ENCODE data around the gene RAB8A.
"Not testable (repeated sequence)": the region's sequence is repeated elsewhere in the genome, so short reads cannot be mapped to it uniquely, and the experiment has no call there.

Gene RAB8A

GRCh38 chr19:16112778-16113177 is 1.1 kb downstream of the RAB8A start:
- DNase-seq (ENCODE audit: low read depth in 3 of 3), result no peak

GRCh38 chr19:16113727-16114126 is 2.0 kb downstream of the RAB8A start:
- no peak for DNase-seq (ENCODE audit: low read depth in 3 of 3)

GRCh38 chr19:16115301-16116039 is 3.8 kb downstream of the RAB8A start:
- no peak for DNase-seq (ENCODE audit: low read depth in 3 of 3)

- DNase-seq (ENCODE audit: low read depth in 3 of 3), result no peak
These were observed 4.4 kb downstream of the RAB8A start for GRCh38 chr19:16116067-16116466.

GRCh38 chr19:16117594-16118033 is 5.9 kb downstream of the RAB8A start:
- no peak for DNase-seq (ENCODE audit: low read depth in 3 of 3)

- DNase-seq (ENCODE audit: low read depth in 3 of 3), result peak in 1 of 3 experiments; percentile 67
These were observed 6.9 kb downstream of the RAB8A start for GRCh38 chr19:16118489-16119033.

- not testable (repeated sequence) for DNase-seq (ENCODE audit: low read depth in 3 of 3)
These were observed 7.6 kb downstream of the RAB8A start for GRCh38 chr19:16119075-16119857.

- no peak for DNase-seq (ENCODE audit: low read depth in 3 of 3)
These were observed 9.5 kb downstream of the RAB8A start for GRCh38 chr19:16121141-16121540.

GRCh38 chr19:16121967-16122366 is 10.3 kb downstream of the RAB8A start:
- no peak for DNase-seq (ENCODE audit: low read depth in 3 of 3)

- DNase-seq (ENCODE audit: low read depth in 3 of 3), result no peak
These were observed 13.3 kb downstream of the RAB8A start for GRCh38 chr19:16124953-16125352.

GRCh38 chr19:16125737-16126495 is 14.2 kb downstream of the RAB8A start:
- DNase-seq (ENCODE audit: low read depth in 3 of 3), result no peak

- no peak for DNase-seq (ENCODE audit: low read depth in 3 of 3)
These were observed 15.4 kb downstream of the RAB8A start for GRCh38 chr19:16127080-16127479.

GRCh38 chr19:16127776-16128371 is 16.2 kb downstream of the RAB8A start:
- DNase-seq (ENCODE audit: low read depth in 3 of 3), result no peak

- DNase-seq (ENCODE audit: low read depth in 3 of 3), result no peak
These were observed 20.0 kb downstream of the RAB8A start for GRCh38 chr19:16131648-16132047.

- DNase-seq (ENCODE audit: low read depth in 3 of 3), result no peak
These were observed 22.1 kb downstream of the RAB8A start for GRCh38 chr19:16133818-16134217.

- no peak for DNase-seq (ENCODE audit: low read depth in 3 of 3)
These were observed 22.8 kb downstream of the RAB8A start for GRCh38 chr19:16134510-16134909.

GRCh38 chr19:16135430-16136127 is 23.9 kb downstream of the RAB8A start:
- no peak for DNase-seq (ENCODE audit: low read depth in 3 of 3)

- no peak for DNase-seq (ENCODE audit: low read depth in 3 of 3)
These were observed 24.7 kb downstream of the RAB8A start for GRCh38 chr19:16136185-16136999.

GRCh38 chr19:16139752-16140151 is 28.1 kb downstream of the RAB8A start:
- DNase-seq (ENCODE audit: low read depth in 3 of 3), result no peak

GRCh38 chr19:16141043-16141442 is 29.4 kb downstream of the RAB8A start:
- no peak for DNase-seq (ENCODE audit: low read depth in 3 of 3)

Data from stimulated activated CD4-positive, alpha-beta T cell treated with anti-CD3 and anti-CD28 coated beads, TNF-alpha, amount 100 ng/mL, for 24 hours (primary cell).